GM19452 (cell line): Measurements from ENCODE around the gene LGALS7B.
A peak's percentile ranks its signal among the peaks of the same experiment; 100 is the strongest.
"Not testable (repeated sequence)": the region's sequence is repeated elsewhere in the genome, so short reads cannot be mapped to it uniquely, and the experiment has no call there.

Experiments
- ATAC-seq: cut with Tn5 transposase; IDR thresholded peaks from one replicate; pipeline ENCODE4 v1.9.1; 2021; ENCODE audit not compliant: unreplicated experiment

LGALS7B gene

GRCh38 chr19:38817081-38817480, 28.1 kb downstream of the LGALS7B start:
- ATAC-seq: no peak

GRCh38 chr19:38819231-38819920, 30.4 kb downstream of the LGALS7B start:
- ATAC-seq: no peak

GRCh38 chr19:38821230-38821825, 32.3 kb downstream of the LGALS7B start:
- ATAC-seq: not testable (repeated sequence)

- not testable (repeated sequence) for ATAC-seq
Observed at GRCh38 chr19:38825936-38826335, 36.9 kb downstream of the LGALS7B start.

- no peak for ATAC-seq
Observed at GRCh38 chr19:38826856-38827551, 38.0 kb downstream of the LGALS7B start.

GRCh38 chr19:38829203-38829602, 40.2 kb downstream of the LGALS7B start:
- ATAC-seq: not testable (repeated sequence)

GRCh38 chr19:38830039-38830733, 41.2 kb downstream of the LGALS7B start:
- ATAC-seq: no peak

GRCh38 chr19:38831142-38831605, 42.2 kb downstream of the LGALS7B start:
- peak; percentile 44 for ATAC-seq

GRCh38 chr19:38833092-38833425, 44.1 kb downstream of the LGALS7B start:
- no peak for ATAC-seq

GRCh38 chr19:38834104-38834490, 45.1 kb downstream of the LGALS7B start:
- ATAC-seq: no peak

GRCh38 chr19:38834590-38834989, 45.6 kb downstream of the LGALS7B start:
- ATAC-seq: no peak

GRCh38 chr19:38836159-38836982, 47.4 kb downstream of the LGALS7B start:
- no peak for ATAC-seq

- ATAC-seq: no peak
Observed at GRCh38 chr19:38836983-38837626, 48.1 kb downstream of the LGALS7B start.

- no peak for ATAC-seq
Observed at GRCh38 chr19:38837656-38838121, 48.7 kb downstream of the LGALS7B start.

GRCh38 chr19:38838208-38838985, 49.4 kb downstream of the LGALS7B start:
- ATAC-seq: no peak

GRCh38 chr19:38838986-38839761, 50.2 kb downstream of the LGALS7B start:
- ATAC-seq: no peak

- ATAC-seq: no peak
Observed at GRCh38 chr19:38839816-38840582, 51.0 kb downstream of the LGALS7B start.

GRCh38 chr19:38840583-38840968, 51.6 kb downstream of the LGALS7B start:
- ATAC-seq: no peak
